Cardiac muscle cell (in vitro differentiated cells and primary cell): Measurements from ENCODE around the gene SEMA4D. TPM values are rescaled to one million over a fixed set of nuclear protein-coding genes. Genes with fewer than 3 reads are reported as not detected.

Source experiments
- DNase-seq, 2 donors: peaks; one replicate each; pipeline versions ENCODE4 v3.0.0 to v3.0.0-alpha.2; 2010 to 2017; ENCODE audit warnings: low read depth in 1 of 2, low spot score in 1 of 2
- H3K27ac ChIP-seq: fragments of 200-600 bp; sonication (generic); 2 replicates; pipeline ENCODE4 v1.5.1; 2016
- H3K27me3 ChIP-seq: fragments of 200-600 bp; sonication (generic); 2 replicates; pipeline ENCODE4 v1.6.0; 2016; ENCODE audit warnings: control low read depth
- H3K36me3 ChIP-seq: fragments of 200-600 bp; sonication (generic); 2 replicates; pipeline ENCODE4 v1.5.1; 2016; ENCODE audit warnings: control low read depth
- H3K4me1 ChIP-seq: fragments of 200-600 bp; sonication (generic); 2 replicates; pipeline ENCODE4 v1.8.1; 2017; ENCODE audit warnings: low read depth, mild to moderate bottlenecking, mixed run types
- H3K4me3 ChIP-seq: fragments of 200-600 bp; sonication (generic); 2 replicates; pipeline ENCODE4 v1.5.1; 2016; ENCODE audit warnings: mild to moderate bottlenecking
- H3K9me3 ChIP-seq: fragments of 200-600 bp; sonication (generic); 2 replicates; pipeline ENCODE4 v1.5.1; 2017; ENCODE audit warnings: low read depth, mild to moderate bottlenecking, control low read depth
- polyA plus RNA-seq: library from polyadenylated mRNA; unstranded; fragments of >200 nt; fragmentation: Nextera tagmentation; extraction: Ambion mirVana; gene quantifications from 2 replicates; pipeline ENCODE4 v1.2.1, GENCODE V29; 2016
- total RNA-seq: library from RNA; depleted of rRNA; stranded (reverse); fragments of >200 nt; gene quantifications from 2 replicates; pipeline ENCODE4 v1.2.3, GENCODE V29; 2016
- TF ChIP-seq, protein P1 (sequence below): IDR thresholded peaks from 2 replicates; pipeline ENCODE4 v1.5.1; 2012; ENCODE audit warnings: low read depth, mild to moderate bottlenecking, low read length

Gene SEMA4D
- total and polyA plus RNA-seq, 2 experiments from 2014 or later, result 16.5 to 34.2 TPM

DNA sequence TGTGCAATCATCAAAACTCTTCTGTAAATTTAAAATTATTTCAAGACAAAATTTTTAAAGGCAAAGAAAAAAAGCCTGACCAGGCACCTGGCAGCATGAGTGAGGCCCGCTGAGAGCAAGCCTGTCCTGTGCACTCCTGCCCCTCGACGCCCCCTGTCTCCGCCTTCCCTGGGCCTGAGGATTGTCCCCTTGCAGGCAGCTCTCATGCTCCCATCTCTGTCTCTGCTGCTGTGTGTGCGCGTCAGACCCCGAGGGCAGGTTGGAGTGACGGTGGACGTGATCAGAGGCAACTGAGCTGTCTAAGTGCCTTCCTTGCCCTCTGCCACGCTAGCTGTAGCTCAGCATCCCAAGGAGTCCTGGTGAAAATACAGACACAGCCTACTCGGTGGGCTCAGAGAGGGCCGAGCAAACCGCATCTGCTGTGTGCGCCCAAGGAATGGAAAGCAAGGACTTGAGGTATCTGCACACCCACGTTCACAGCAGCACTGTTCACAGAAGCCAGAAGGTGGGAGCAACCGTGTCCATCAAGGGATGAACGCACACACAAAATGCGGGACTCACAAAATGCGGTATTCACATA is 114.1 kb downstream of the SEMA4D start:
- peaks cover 8% of the 10 kb centered on the region for H3K4me1 ChIP-seq
- no peak for DNase-seq
- H3K27me3 ChIP-seq, result no peaks in the 10 kb centered on the region
- peaks cover 19% of the 10 kb centered on the region for H3K36me3 ChIP-seq
- TF ChIP-seq, protein P1, sequence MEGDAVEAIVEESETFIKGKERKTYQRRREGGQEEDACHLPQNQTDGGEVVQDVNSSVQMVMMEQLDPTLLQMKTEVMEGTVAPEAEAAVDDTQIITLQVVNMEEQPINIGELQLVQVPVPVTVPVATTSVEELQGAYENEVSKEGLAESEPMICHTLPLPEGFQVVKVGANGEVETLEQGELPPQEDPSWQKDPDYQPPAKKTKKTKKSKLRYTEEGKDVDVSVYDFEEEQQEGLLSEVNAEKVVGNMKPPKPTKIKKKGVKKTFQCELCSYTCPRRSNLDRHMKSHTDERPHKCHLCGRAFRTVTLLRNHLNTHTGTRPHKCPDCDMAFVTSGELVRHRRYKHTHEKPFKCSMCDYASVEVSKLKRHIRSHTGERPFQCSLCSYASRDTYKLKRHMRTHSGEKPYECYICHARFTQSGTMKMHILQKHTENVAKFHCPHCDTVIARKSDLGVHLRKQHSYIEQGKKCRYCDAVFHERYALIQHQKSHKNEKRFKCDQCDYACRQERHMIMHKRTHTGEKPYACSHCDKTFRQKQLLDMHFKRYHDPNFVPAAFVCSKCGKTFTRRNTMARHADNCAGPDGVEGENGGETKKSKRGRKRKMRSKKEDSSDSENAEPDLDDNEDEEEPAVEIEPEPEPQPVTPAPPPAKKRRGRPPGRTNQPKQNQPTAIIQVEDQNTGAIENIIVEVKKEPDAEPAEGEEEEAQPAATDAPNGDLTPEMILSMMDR, result no peak
- no peaks in the 10 kb centered on the region for H3K9me3 ChIP-seq
- H3K4me3 ChIP-seq, result no peak overlapping the region
- H3K27ac ChIP-seq, result no peak overlapping the region

DNA sequence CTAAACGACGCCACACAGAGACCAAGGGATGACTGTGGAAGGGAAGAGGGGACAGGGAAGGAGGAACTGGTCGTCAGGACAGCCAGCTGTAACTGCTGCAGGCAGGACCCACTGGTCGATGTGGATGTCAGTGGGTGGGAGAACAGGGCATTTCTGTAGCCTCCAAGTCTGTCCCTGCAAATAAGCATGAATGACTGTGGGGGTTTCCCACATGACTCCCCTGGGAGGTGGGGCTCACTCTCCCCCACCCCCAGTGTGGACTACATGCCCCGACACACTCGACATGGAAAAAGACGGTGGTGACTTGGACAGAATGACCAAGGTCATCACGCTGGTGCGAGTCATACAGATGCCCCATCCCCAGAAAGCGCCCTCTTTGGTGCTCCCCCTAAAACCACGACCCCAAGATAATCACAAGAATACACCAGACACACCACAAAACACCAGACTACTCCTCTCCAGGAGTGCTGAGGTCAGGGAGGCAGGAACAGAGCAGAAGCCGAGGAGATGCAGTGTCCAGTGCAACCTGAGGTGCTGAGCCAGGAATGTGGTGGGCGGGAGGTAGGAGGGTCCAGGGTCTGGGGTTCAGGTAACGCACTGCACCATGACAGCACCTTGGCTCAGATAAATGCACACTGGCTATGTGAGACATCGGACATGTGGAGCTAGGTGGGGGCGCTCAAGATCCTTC is 114.7 kb downstream of the SEMA4D start:
- Histone ChIP-seq H3K9me3 (no peaks in the 10 kb centered on the region), H3K36me3 (peaks cover 15% of the 10 kb centered on the region), H3K27ac (no peak overlapping the region), H3K27me3 (no peaks in the 10 kb centered on the region), H3K4me1 (peaks cover 8% of the 10 kb centered on the region), H3K4me3 (no peak overlapping the region)
- DNase-seq, result no peak
- TF ChIP-seq, protein P1, result no peak

DNA sequence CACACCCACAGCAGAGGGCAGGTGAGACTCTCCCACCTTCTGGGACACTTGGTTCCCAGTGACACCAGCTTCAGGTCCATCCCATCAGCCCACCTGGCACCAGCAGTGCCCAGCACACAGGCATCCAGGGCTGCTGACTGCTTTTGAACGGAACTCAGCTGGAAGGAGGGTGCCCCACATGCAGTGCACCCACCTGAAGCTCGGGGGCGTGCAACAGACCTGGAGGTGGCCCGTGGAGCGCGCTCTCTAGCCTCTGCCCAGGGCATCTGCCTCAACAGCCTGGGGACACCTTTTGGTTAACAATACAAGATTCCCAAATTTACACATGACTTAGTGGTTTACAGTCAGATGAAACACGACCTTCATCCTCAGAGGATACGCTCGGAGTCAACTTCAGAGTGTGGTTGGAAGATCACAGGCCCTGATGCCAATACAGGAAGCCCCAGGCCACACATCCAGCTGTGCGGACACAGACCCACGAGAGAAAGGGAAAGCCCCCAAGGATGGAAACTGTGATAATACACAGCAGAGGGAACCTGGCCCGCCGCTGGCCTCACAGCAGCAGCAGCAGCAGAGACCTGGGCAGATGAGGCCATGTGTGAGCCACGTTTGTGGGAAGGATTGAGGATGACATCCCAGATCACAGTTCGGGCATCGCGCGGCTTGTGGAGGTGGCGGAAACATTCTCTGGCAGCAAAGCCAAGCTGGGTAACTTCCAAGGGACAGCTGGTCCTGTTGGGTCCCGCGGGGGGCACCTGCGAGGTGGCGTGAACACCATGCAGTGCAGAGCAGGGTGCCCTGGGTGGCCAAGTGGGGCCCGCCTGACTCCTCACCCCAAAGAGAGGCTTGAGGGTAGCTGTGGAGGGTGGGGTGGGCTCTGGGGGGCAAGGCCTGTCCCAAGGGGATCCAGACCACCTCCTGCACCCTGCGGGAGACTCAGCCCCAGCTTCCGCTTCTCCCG is 115.6 kb downstream of the SEMA4D start:
- H3K36me3 ChIP-seq, result peaks cover 10% of the 10 kb centered on the region
- H3K27ac ChIP-seq, result no peak overlapping the region
- DNase-seq, result no peak

GRCh38 chr9:89381308-89381609 is 116.7 kb downstream of the SEMA4D start:
- DNase-seq, result no peak
- no peak overlapping the region for H3K27ac ChIP-seq
- peaks cover 8% of the 10 kb centered on the region for H3K4me1 ChIP-seq
- H3K4me3 ChIP-seq, result no peak overlapping the region
- H3K27me3 ChIP-seq, result no peaks in the 10 kb centered on the region
- TF ChIP-seq, protein P1, result no peak
- peaks cover 7% of the 10 kb centered on the region for H3K36me3 ChIP-seq
- H3K9me3 ChIP-seq, result no peaks in the 10 kb centered on the region

More for the DNA sequence above, 115.6 kb downstream of the SEMA4D start:
- Histone ChIP-seq H3K4me3 (no peak overlapping the region), H3K4me1 (peaks cover 8% of the 10 kb centered on the region), H3K27me3 (no peaks in the 10 kb centered on the region), H3K9me3 (no peaks in the 10 kb centered on the region)
- TF ChIP-seq, protein P1, result no peak

GRCh38 chr9:89380437-89381307 is 117.2 kb downstream of the SEMA4D start:
- Histone ChIP-seq H3K4me1 (peaks cover 8% of the 10 kb centered on the region), H3K36me3 (peaks cover 3% of the 10 kb centered on the region), H3K27ac (peak overlapping the region; percentile 35), H3K9me3 (no peaks in the 10 kb centered on the region), H3K4me3 (no peak overlapping the region), H3K27me3 (no peaks in the 10 kb centered on the region)
- DNase-seq, result peak in 1 of 2 donors; percentile 29
- TF ChIP-seq, protein P1, result no peak
